ENCODE measurements around the gene KIF5B. TPM values are rescaled to one million over a fixed set of nuclear protein-coding genes. Genes with fewer than 3 reads are reported as not detected.

The KIF5B gene
- total and polyA plus RNA-seq, 10 of the 15 experiments (the other 5 are each of a cell fraction or from before 2014, with no cell fraction given): 14.7 to 47.4 (median 33.1) TPM

DNA sequence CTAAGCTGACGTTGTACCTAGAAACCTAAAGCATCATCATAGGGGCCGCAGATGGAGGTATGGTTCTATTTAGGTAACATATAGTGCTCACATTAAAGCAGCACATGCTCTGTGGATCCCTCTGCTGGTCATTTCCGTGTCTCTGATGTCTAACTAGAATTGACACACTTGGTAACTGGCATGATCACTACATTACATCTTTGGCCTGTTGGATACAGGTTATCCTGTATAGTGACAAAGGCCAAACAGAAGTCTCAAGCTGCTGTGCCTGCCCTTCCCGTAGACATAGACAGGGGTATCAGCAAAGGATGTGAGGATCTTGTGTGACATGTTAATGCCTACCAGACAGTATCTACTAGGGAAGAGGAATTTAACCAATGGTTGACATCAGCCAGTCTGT is 51.2 kb downstream of the KIF5B start (continued):
- TF ChIP-seq NFIC (IDR thresholded peaks at IDR 0.05; ENCODE audit: low read depth, low read length) (no peak), CHD4 (IDR thresholded peaks at IDR 0.05) (no peak), ETV6 (conservative IDR thresholded peaks at IDR 0.05 in 1 of 2, IDR thresholded peaks at IDR 0.05 in 1 of 2; ENCODE audit: borderline replicate concordance in 1 of 2, low read depth in 1 of 2) (no peak), ZNF384 (IDR thresholded peaks at IDR 0.05; ENCODE audit: borderline replicate concordance, low read depth, low read length) (no peak), JUND (IDR thresholded peaks at IDR 0.05; ENCODE audit: low read depth, low read length) (no peak), KDM1A (IDR thresholded peaks at IDR 0.05; ENCODE audit: borderline replicate concordance) (no peak), NFYA (IDR thresholded peaks at IDR 0.05; ENCODE audit: borderline replicate concordance, low read depth, low read length) (no peak), RAD21 (IDR thresholded peaks at IDR 0.05; ENCODE audit: insufficient read depth, low read depth, low read length) (peak; percentile 61)

DNA sequence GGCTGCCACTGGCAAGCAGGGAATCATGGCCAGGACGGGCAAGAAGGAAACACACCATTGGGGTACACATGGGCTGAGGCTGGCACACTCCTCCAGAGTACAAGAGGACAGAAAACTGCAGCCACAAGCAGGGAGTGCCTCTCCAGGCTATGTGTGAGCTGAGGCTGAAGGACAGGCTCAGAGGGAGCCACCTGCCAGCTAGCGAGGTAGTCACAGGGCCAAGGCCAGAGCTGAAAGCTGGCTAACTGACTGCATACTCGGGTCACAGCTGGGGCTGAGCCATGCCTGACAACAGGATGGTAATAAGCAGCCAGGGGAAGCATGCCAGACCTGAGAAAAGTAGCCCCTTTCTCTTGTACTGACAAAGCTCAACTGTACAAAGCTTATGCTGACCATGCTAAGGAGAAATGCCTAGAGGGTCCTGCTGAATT is 52.0 kb downstream of the KIF5B start:
- Histone ChIP-seq H4K20me1 (ENCODE audit: control insufficient read depth, insufficient read depth) (no peaks in the 10 kb centered on the region), H2AFZ (ENCODE audit: control insufficient read depth, low read depth, low read length) (no peak overlapping the region), H3K9me3 (replicated peaks; ENCODE audit: control insufficient read depth, insufficient read depth, low read length) (no peaks in the 10 kb centered on the region; the same call in 2 of the 3 replicates), H3K9ac (ENCODE audit: control insufficient read depth, insufficient read depth, low read length) (no peak overlapping the region), H3K79me2 (ENCODE audit: control insufficient read depth, insufficient read depth, low read length) (no peaks in the 10 kb centered on the region), H3K4me3 (no peak overlapping the region), H3K4me1 (ENCODE audit: control insufficient read depth, insufficient read depth, low read length) (no peaks in the 10 kb centered on the region), H3K4me2 (ENCODE audit: control insufficient read depth, insufficient read depth) (no peak overlapping the region), H3K36me3 (ENCODE audit: control insufficient read depth in 2 of 2, insufficient read depth in 2 of 2, low read length in 1 of 2) (peaks cover 0 to 5% of the 10 kb centered on the region in 2 experiments; a peak in 2 of 4 replicates), H3K27ac (ENCODE audit: control insufficient read depth, insufficient read depth) (no peak overlapping the region), H3K27me3 (replicated peaks in 1 of 2; ENCODE audit: control insufficient read depth in 2 of 2, insufficient read depth in 2 of 2, low read length in 1 of 2) (no peaks in the 10 kb centered on the region)
- FAIRE-seq (no peak), DNase-seq (ENCODE audit: low read depth, low spot score) (no peak), ATAC-seq (peak; percentile 27)
- TF ChIP-seq BCL11A (IDR thresholded peaks at IDR 0.05; ENCODE audit: low read depth, low read length) (no peak), POLR2A (IDR thresholded peaks at IDR 0.05; ENCODE audit: low read depth, low read length) (peak; percentile 60), POLR2AphosphoS5 (IDR thresholded peaks at IDR 0.05; ENCODE audit: low read length) (0 out of 2 replicates have a peak, but pooled peaks have one; percentile 34)
- no TSS peak for BruUV-seq (replicated peaks)
- SMC1A ChIA-PET (ENCODE audit: uncharacterized antibody, unreplicated experiment): interaction anchor here (0.7 to 4.3 kb wide), 8 partner anchors 8 to 1274 kb away, joined by 3 to 54 read pairs (median 3); no protein-coding TSS in a partner anchor
- RAD21 ChIA-PET (ENCODE audit: unreplicated experiment): interaction anchor here (1.3 to 5.3 kb wide), 3 partner anchors 142 to 165 kb away, joined by 4 to 61 read pairs (median 4); no protein-coding TSS in a partner anchor
- POLR2A ChIA-PET: interaction anchor here (0.6 kb wide), 1 partner anchor 165 kb away, joined by 3 read pairs; no protein-coding TSS in a partner anchor
- intact Hi-C loops (cut with micrococcal nuclease; ENCODE audit: unreplicated experiment): loop anchor here (2.0 kb wide), 1 partner anchor 167 kb away; no protein-coding TSS in a partner anchor
- 44% methylated on average over 3 of the region's 3 CpGs for WGBS (ENCODE audit: insufficient coverage, insufficient replicate concordance, low lambda C conversion rate, missing lambda C conversion rate)
- in situ Hi-C loops (cut with MboI): no loop called here
- CTCF ChIA-PET: interaction anchor here (1.0 to 9.2 kb wide), 6 partner anchors 55 to 207 kb away, joined by 3 to 112 read pairs (median 6); no protein-coding TSS in a partner anchor

Data from GM12878 (cell line).